Caco-2 (cell line): ENCODE results near the gene TNNI3K. TPM values are rescaled to one million over a fixed set of nuclear protein-coding genes. Genes with fewer than 3 reads are reported as not detected.

ENCODE experiments used
- BruUV-seq: library from RNA; stranded (reverse); fragments of 400-500 nt; replicated peaks from 2 replicates; lab custom pipeline; 2021; lab: Mats Ljungman, UMichigan
- CTCF ChIA-PET: fragments of 300-600 bp; sonication (Branson Sonifier 250); formaldehyde crosslinking; loops from one replicate; lab custom pipeline; 2022; ENCODE audit warnings: antibody characterized with exemption; lab: Charles Lee
- POLR2A ChIA-PET: fragments of 300-600 bp; sonication (Branson Sonifier 250); formaldehyde crosslinking; loops from one replicate; lab custom pipeline; 2022; ENCODE audit warnings: antibody characterized with exemption; lab: Charles Lee
- DNase-seq, 2 experiments: peaks; one replicate each; pipeline versions ENCODE4 v3.0.0 to v3.0.0-alpha.2; 2020 to 2022
- H3K27me3 ChIP-seq: replicated peaks from 2 replicates; pipeline ENCODE4 v1.6.0; 2011; ENCODE audit warnings: low read length; ENCODE audit not compliant: control insufficient read depth, insufficient read depth
- H3K36me3 ChIP-seq: 2 replicates; pipeline ENCODE4 v1.5.1; 2011; ENCODE audit warnings: low read length; ENCODE audit not compliant: control insufficient read depth, insufficient read depth
- H3K4me1 ChIP-seq: fragments of 250-450 bp; sonication (Bioruptor Pico); 2 replicates; pipeline ENCODE4 v1.5.1; 2020; ENCODE audit warnings: mild to moderate bottlenecking
- H3K4me3 ChIP-seq: 2 replicates; pipeline ENCODE4 v1.5.1; 2011; ENCODE audit warnings: low read depth, mild to moderate bottlenecking, control low read depth, low read length
- H3K9me3 ChIP-seq: fragments of 250-450 bp; sonication (Bioruptor Pico); 2 replicates; pipeline ENCODE4 v1.5.1; 2020; ENCODE audit warnings: mild to moderate bottlenecking, moderate library complexity
- H3K27ac Mint-ChIP-seq: one replicate; pipeline ENCODE4 v1.8.0; 2022; ENCODE audit warnings: mixed read lengths; ENCODE audit not compliant: unreplicated experiment
- H3K27me3 Mint-ChIP-seq: one replicate; pipeline ENCODE4 v1.8.0; 2022; ENCODE audit warnings: mixed read lengths; ENCODE audit not compliant: insufficient read depth, unreplicated experiment
- H3K36me3 Mint-ChIP-seq: one replicate; pipeline ENCODE4 v1.8.0; 2022; ENCODE audit warnings: mild to moderate bottlenecking, mixed read lengths; ENCODE audit not compliant: insufficient read depth, unreplicated experiment
- H3K4me1 Mint-ChIP-seq: one replicate; pipeline ENCODE4 v1.8.0; 2022; ENCODE audit warnings: low read depth, mixed read lengths; ENCODE audit not compliant: unreplicated experiment
- H3K4me3 Mint-ChIP-seq: one replicate; pipeline ENCODE4 v1.8.0; 2022; ENCODE audit warnings: mild to moderate bottlenecking, moderate library complexity, mixed read lengths; ENCODE audit not compliant: unreplicated experiment
- H3K9me3 Mint-ChIP-seq: one replicate; pipeline ENCODE4 v1.8.0; 2022; ENCODE audit warnings: mixed read lengths; ENCODE audit not compliant: unreplicated experiment
- intact Hi-C: fragments of 100-400 bp; cut with micrococcal nuclease; formaldehyde crosslinking; loops from one replicate; pipeline ENCODE4 v1.10.0; 2022; ENCODE audit not compliant: unreplicated experiment
- total RNA-seq: library from RNA; stranded (reverse); gene quantifications from 2 replicates; pipeline ENCODE4 v1.2.3, GENCODE V29; 2022
- TF ChIP-seq, protein P1 (sequence below), 2 experiments: fragments of 200-600 bp in 1 of 2; IDR thresholded peaks; 1 replicate in 1 of 2; 2 replicates in 1 of 2; pipeline versions ENCODE4 v1.5.1 to v1.8.0; 2011 to 2022; ENCODE audit warnings: antibody characterized with exemption in 1 of 2, control low read depth in 1 of 2, inconsistent platforms in 1 of 2, low read depth in 1 of 2, low read length in 1 of 2, mild to moderate bottlenecking in 1 of 2, moderate library complexity in 1 of 2; ENCODE audit not compliant: insufficient read depth in 1 of 2, severe bottlenecking in 1 of 2, unreplicated experiment in 1 of 2

TNNI3K gene
- total RNA-seq, 1 experiment from 2014 or later, result not detected

DNA sequence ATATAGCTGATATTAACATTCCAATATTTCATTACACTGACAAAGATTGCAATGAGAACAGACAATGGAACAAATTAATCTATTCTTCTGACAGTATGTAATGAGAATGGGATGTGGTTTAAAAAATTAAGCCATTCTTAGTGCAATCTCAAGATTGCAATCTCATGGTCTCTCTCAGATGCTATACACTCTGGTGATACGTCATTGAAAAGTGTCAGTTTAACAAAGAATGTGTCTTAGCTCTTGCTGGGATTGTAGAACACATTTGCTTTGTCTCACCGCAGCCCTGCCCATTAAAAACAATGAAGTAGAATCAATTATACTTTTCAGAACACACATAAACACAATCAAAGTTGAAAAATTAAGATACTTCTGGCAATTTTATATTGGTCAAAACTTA, 222.1 kb downstream of the TNNI3K start:
- Histone ChIP-seq H3K4me3 (no peak overlapping the region), H3K27me3 (no peaks in the 10 kb centered on the region), H3K4me1 (no peaks in the 10 kb centered on the region), H3K9me3 (no peaks in the 10 kb centered on the region), H3K36me3 (no peaks in the 10 kb centered on the region)
- peaks cover 3% of the 10 kb centered on the region for H3K27me3 Mint-ChIP-seq
- H3K4me3 Mint-ChIP-seq, result no peak overlapping the region
- POLR2A ChIA-PET, result no interaction called here
- no peaks in the 10 kb centered on the region for H3K36me3 Mint-ChIP-seq
- no peak for DNase-seq
- H3K27ac Mint-ChIP-seq, result no peak overlapping the region
- TF ChIP-seq, protein P1, sequence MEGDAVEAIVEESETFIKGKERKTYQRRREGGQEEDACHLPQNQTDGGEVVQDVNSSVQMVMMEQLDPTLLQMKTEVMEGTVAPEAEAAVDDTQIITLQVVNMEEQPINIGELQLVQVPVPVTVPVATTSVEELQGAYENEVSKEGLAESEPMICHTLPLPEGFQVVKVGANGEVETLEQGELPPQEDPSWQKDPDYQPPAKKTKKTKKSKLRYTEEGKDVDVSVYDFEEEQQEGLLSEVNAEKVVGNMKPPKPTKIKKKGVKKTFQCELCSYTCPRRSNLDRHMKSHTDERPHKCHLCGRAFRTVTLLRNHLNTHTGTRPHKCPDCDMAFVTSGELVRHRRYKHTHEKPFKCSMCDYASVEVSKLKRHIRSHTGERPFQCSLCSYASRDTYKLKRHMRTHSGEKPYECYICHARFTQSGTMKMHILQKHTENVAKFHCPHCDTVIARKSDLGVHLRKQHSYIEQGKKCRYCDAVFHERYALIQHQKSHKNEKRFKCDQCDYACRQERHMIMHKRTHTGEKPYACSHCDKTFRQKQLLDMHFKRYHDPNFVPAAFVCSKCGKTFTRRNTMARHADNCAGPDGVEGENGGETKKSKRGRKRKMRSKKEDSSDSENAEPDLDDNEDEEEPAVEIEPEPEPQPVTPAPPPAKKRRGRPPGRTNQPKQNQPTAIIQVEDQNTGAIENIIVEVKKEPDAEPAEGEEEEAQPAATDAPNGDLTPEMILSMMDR (IDR thresholded peaks at IDR 0.05; ENCODE audit: insufficient read depth in 1 of 2, low read depth in 1 of 2, low read length in 1 of 2, severe bottlenecking in 1 of 2, unreplicated experiment in 1 of 2), result no peak
- CTCF ChIA-PET, result no interaction called here
- no peaks in the 10 kb centered on the region for H3K9me3 Mint-ChIP-seq
- intact Hi-C loops, result no loop called here
- H3K4me1 Mint-ChIP-seq, result no peaks in the 10 kb centered on the region
- BruUV-seq, result no TSS peak

DNA sequence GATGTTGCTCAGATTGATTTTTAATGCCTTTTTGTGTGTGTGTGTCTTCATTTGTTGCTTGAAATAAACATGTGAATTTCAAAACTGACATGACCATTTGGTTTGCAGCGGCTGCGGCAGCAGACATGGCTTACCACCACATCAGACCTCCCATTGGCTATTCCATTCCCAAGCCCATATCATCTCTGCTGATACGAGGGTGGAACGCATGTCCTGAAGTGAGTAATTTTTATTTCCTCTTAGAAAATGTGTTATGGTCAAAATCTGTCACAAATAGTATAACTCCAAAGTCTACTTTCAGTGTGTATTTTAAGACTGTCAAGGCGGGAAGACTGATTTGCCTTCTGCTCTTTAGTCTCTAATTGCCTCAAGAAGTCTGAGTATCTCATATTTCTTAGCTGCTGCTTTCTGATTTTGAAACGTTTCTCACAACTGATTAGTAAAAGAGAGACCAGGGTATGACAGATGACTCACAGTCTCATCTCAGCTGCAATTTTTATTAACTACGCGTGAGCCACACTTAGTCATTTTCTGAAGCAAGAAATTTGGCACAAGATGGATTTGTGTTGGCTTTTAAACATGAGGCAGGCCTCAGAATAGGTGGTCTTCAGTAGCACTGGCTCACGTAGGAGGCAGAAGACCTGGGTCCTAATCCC, 228.3 kb downstream of the TNNI3K start:
- intact Hi-C loops, result no loop called here
- H3K36me3 ChIP-seq, result no peaks in the 10 kb centered on the region
- Mint-ChIP-seq H3K4me3 (no peak overlapping the region), H3K36me3 (no peaks in the 10 kb centered on the region), H3K9me3 (no peaks in the 10 kb centered on the region), H3K27ac (no peak overlapping the region), H3K4me1 (no peaks in the 10 kb centered on the region), H3K27me3 (peaks cover 3% of the 10 kb centered on the region)
- DNase-seq, result no peak
- no peak overlapping the region for H3K4me3 ChIP-seq
- H3K9me3 ChIP-seq, result no peaks in the 10 kb centered on the region
- TF ChIP-seq, protein P1 (IDR thresholded peaks at IDR 0.05; ENCODE audit: insufficient read depth in 1 of 2, low read depth in 1 of 2, low read length in 1 of 2, severe bottlenecking in 1 of 2, unreplicated experiment in 1 of 2), result no peak
- ChIA-PET POLR2A (no interaction called here), CTCF (no interaction called here)
- H3K27me3 ChIP-seq, result no peaks in the 10 kb centered on the region
- no TSS peak for BruUV-seq
- no peaks in the 10 kb centered on the region for H3K4me1 ChIP-seq

- CTCF ChIA-PET, result no interaction called here
These were observed 228.8 kb downstream of the TNNI3K start for GRCh38 chr1:74464037-74464436.

More at GRCh38 chr1:74464037-74464436, 228.8 kb downstream of the TNNI3K start:
- no peaks in the 10 kb centered on the region for H3K9me3 ChIP-seq
- H3K4me1 Mint-ChIP-seq, result no peaks in the 10 kb centered on the region
- intact Hi-C loops, result no loop called here
- TF ChIP-seq, protein P1 (IDR thresholded peaks at IDR 0.05; ENCODE audit: insufficient read depth in 1 of 2, low read depth in 1 of 2, low read length in 1 of 2, severe bottlenecking in 1 of 2, unreplicated experiment in 1 of 2), result no peak
- no peaks in the 10 kb centered on the region for H3K27me3 ChIP-seq
- BruUV-seq, result no TSS peak
- no peak overlapping the region for H3K27ac Mint-ChIP-seq
- no peaks in the 10 kb centered on the region for H3K36me3 ChIP-seq
- H3K4me3 Mint-ChIP-seq, result no peak overlapping the region
- H3K27me3 Mint-ChIP-seq, result peaks cover 3% of the 10 kb centered on the region
- no peak overlapping the region for H3K4me3 ChIP-seq
- H3K4me1 ChIP-seq, result no peaks in the 10 kb centered on the region
- POLR2A ChIA-PET, result no interaction called here
- no peak for DNase-seq
- no peaks in the 10 kb centered on the region for H3K36me3 Mint-ChIP-seq
- H3K9me3 Mint-ChIP-seq, result no peaks in the 10 kb centered on the region
